DMS114 treated with DMSO at 0.1 percent for 48 hours (cell line): ENCODE measurements around the gene TNMD.

Experiments
- DNase-seq: peaks from one replicate; lab custom pipeline; 2025; ENCODE audit not compliant: unreplicated experiment; lab: John Stamatoyannopoulos, UW

TNMD gene

DNA sequence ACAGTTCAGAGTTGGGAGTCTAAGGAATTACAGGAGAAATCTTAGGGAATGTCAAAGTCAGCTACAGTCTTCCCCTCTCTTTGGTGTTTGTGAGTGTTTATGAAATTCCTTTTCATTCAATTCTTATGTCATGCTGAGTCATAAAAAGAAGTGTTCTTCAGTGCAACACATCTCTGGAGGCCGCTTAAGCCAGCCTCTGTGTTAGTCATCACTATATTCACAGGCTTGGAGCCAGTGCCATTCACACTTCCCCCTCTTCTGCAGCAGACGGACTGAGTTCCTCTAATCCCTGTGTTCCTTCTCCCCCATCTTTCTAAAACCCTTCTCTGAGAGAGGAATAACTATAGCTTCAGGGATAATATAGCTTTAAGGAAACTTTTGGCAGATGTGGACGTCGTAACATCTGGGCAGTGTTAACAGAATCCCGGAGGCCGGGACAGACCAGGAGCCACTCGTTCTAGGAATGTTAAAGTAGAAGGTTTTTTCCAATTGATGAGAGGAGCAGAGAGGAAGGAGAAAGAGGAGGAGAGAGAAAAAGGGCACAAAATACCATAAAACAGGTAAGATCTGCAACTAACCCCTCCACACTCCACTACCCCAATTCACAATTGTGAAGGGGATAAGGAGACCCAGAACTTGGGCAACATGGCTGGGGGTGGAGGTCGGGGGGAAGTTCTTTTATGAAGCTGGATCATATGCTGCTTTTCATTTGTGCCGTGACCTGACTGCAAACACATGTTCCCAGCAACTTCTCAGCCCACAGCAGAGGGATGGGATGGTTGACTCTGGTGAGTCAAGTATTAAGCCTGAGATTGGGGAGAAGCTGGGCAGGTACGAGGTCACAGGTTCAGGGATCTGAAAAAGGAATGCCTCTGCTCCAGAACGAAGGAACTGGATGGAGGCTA lies 59.5 kb downstream of the TNMD start, which contains the start of gene SRPX2:
SRPX2 (plus strand) TSS at position 244 of the 905 bp plus-strand sequence. CDS start 2,124 bp downstream, outside the sequence.
- DNase-seq: no peak

DNA sequence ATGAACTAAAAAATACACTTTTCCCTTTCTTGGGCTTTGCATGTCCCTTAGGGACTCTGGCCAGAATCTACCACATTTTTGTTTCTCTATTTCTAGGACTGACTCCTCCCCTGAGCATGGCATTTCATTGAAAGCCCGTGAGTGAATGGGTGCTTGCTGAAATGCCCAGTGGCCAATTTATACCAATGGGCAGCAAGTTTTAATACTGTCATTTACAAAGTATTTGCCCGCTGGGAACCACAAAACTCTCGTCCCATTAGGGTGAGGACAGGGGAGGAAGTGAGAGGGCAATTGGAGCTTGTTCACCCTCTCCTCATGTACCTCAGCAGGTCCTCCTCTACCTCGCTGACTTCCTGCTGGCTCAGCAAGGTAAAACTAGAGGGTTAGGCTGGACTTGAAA lies 60.4 kb downstream of the TNMD start:
- DNase-seq: no peak

DNA sequence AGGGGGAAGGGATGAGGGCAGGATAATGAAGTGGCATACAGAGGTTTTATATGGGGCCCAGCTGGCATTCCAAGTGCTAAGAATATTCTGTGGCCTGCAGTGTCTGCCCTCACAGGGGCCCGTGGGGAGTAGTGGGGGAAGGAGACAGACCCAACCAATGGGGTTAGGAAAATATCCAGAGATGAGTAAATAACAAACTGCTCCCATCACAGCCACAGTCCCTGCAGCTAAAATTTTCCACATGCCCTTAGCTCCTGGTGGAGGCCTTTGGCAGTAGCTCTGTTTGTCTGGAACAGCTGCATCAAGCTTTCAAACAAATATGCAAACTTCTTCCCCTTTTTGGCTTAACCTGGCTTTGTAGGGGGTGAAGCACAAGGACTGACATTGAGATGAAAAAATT lies 62.4 kb downstream of the TNMD start:
- DNase-seq: no peak

DNA sequence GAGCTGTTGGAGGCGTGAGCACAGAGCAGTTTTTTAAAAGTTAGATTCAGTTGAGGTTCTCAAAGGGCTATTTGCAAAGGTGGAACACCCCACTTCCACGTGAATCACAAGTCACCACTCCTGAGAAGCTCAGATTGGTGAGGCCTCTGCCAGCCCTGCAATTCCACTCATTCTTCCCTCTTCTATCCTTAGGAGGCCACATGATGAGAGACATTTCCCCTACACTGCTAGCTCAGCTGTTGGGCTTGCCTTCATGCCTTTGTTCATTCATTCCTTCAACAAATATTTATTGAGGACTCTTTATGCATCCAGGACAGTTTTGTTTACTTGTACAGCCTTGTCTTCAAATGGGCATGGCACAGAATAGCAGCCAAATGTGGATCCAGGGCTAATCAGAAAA lies 63.0 kb downstream of the TNMD start:
- no peak for DNase-seq

DNA sequence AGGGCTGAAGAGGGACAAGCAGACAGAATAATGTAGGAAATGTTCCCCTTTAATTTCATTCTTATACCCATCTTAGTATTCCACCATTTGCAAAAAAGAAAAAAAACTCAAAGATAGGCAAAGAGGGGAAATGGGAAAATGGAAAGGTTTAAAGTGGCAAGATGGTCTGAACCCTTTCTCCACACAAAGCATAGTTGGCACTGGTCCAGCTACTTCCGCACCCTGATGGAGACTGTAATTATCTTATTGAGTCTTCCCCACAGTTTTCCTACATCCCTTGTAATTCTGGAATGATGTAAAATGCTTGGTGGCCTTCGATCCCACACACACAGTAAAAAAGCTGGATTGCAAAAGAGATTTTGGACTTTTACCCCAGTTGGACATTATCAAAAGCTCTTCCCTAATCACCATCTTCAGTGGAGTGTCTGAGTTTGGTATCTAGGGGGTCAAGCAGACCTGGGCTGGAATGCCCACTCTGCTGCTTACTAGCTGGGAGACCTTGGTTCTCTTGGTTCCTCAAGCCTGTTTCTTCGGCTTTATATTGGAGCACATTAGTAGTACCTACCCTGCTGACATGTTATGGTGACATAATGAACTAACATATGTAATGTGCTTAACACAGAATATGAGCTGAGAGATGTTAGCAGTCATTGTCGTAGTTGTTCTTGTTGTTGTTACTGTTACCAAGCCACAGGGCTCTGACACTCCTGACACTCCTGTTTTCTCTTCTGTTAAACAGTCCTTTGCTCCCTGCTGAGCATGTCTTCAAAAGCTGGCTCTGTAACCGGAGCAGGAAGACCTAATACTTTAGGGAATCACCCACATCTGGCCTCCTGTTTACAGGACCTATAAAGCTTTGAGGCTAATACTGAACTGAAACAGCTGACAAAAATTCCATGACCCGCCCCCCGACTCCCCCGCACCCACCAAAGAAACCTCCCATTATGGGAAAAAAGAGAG lies 64.0 kb downstream of the TNMD start:
- no peak for DNase-seq
